Keratinocyte (primary cell): ENCODE data around the gene ZBTB46. TPM values are rescaled to one million over a fixed set of nuclear protein-coding genes. Genes with fewer than 3 reads are reported as not detected.

Source experiments
- DNase-seq: peaks from one replicate; pipeline ENCODE4 v3.0.0-alpha.2; 2011; ENCODE audit warnings: low read depth, missing footprints, low spot score
- FAIRE-seq: peaks from 2 replicates; lab custom pipeline; 2011; peaks lifted over from hg19 to GRCh38; lab: Jason Lieb, UNC
- H2AFZ ChIP-seq: 2 replicates; pipeline ENCODE4 v1.6.0; 2012; ENCODE audit warnings: low read length, control low read depth, inconsistent platforms; ENCODE audit not compliant: control insufficient read depth
- H3K27ac ChIP-seq: 2 replicates; pipeline ENCODE4 v1.5.1; 2011; ENCODE audit warnings: low read length; ENCODE audit not compliant: control insufficient read depth, insufficient read depth
- H3K27me3 ChIP-seq: 3 replicates; pipeline ENCODE4 v1.6.0; 2011; ENCODE audit warnings: low read length; ENCODE audit not compliant: control insufficient read depth, insufficient read depth; ENCODE audit errors: extremely low read depth
- H3K36me3 ChIP-seq, 2 experiments: 2 replicates in 1 of 2; 3 replicates in 1 of 2; pipeline ENCODE4 v1.5.1; 2011; ENCODE audit warnings: low read length in 2 of 2, mild to moderate bottlenecking in 1 of 2; ENCODE audit not compliant: control insufficient read depth in 2 of 2, insufficient read depth in 2 of 2; ENCODE audit errors: extremely low read depth in 1 of 2
- H3K4me1 ChIP-seq: 3 replicates; pipeline ENCODE4 v1.5.1; 2011; ENCODE audit warnings: low read length; ENCODE audit not compliant: control insufficient read depth, insufficient read depth; ENCODE audit errors: extremely low read depth
- H3K4me2 ChIP-seq: 3 replicates; pipeline ENCODE4 v1.6.0; 2011; ENCODE audit warnings: low read depth, low read length; ENCODE audit not compliant: control insufficient read depth, insufficient read depth; ENCODE audit errors: extremely low read depth
- H3K4me3 ChIP-seq, 3 experiments: fragments of 200-600 bp in 1 of 3; sonication (generic) in 1 of 3; 2 replicates in 2 of 3; 3 replicates in 1 of 3; pipeline ENCODE4 v1.5.1; 2011 to 2016; ENCODE audit warnings: low read length in 3 of 3, mild to moderate bottlenecking in 3 of 3, control low read depth in 2 of 3, inconsistent platforms in 1 of 3, low read depth in 1 of 3, mixed read lengths in 1 of 3, mixed run types in 1 of 3, moderate library complexity in 1 of 3; ENCODE audit not compliant: control insufficient read depth in 2 of 3, insufficient read depth in 2 of 3; ENCODE audit errors: extremely low read depth in 1 of 3
- H3K79me2 ChIP-seq: 2 replicates; pipeline ENCODE4 v1.6.0; 2012; ENCODE audit warnings: low read length; ENCODE audit not compliant: control insufficient read depth, insufficient read depth
- H3K9ac ChIP-seq: 3 replicates; pipeline ENCODE4 v1.6.0; 2011; ENCODE audit warnings: low read length; ENCODE audit not compliant: control insufficient read depth, insufficient read depth; ENCODE audit errors: extremely low read depth
- H3K9me1 ChIP-seq: 3 replicates; pipeline ENCODE4 v1.6.0; 2011; ENCODE audit warnings: low read length; ENCODE audit not compliant: control insufficient read depth, insufficient read depth; ENCODE audit errors: extremely low read depth
- H3K9me3 ChIP-seq: 2 replicates; pipeline ENCODE4 v1.5.1; 2012; ENCODE audit warnings: low read depth, low read length; ENCODE audit not compliant: control insufficient read depth
- H4K20me1 ChIP-seq: 3 replicates; pipeline ENCODE4 v1.6.0; 2011; ENCODE audit warnings: low read length; ENCODE audit not compliant: control insufficient read depth, insufficient read depth; ENCODE audit errors: extremely low read depth
- EZH2 ChIP-seq: IDR thresholded peaks from one replicate; pipeline ENCODE4 v1.6.1; 2012; ENCODE audit warnings: inconsistent platforms, mild to moderate bottlenecking, low read length, moderate library complexity
- dilution Hi-C: fragments of 300-500 bp; cut with MboI; formaldehyde crosslinking; loops from one replicate; pipeline ENCODE4 v1.7.0; 2020; ENCODE audit warnings: low sequenced_read_pairs; ENCODE audit not compliant: extremely low pct_ligation_motif_present
- polyA plus RNA-seq, 5 experiments: library from polyadenylated mRNA; depleted of rRNA in 3 of 5; stranded (reverse) in 3 of 5; stranded (forward) in 1 of 5; unstranded in 1 of 5; fragments of >200 nt; gene quantifications; 1 replicate in 1 of 5; 2 replicates in 3 of 5; 3 replicates in 1 of 5; pipeline versions ENCODE4 v1.2.1 to v1.2.3, GENCODE V29; 2011 to 2012; ENCODE audit warnings: missing spikeins in 2 of 5, low read depth in 1 of 5, low replicate concordance in 1 of 5
- TF ChIP-seq, protein P1 (sequence below), 3 experiments: IDR thresholded peaks in 1 of 3; conservative IDR thresholded peaks in 1 of 3; optimal IDR thresholded peaks in 1 of 3; 2 replicates in 2 of 3; 3 replicates in 1 of 3; pipeline versions ENCODE3 to v1.5.1; 2011; ENCODE audit warnings: low read length in 3 of 3, mild to moderate bottlenecking in 3 of 3, moderate library complexity in 2 of 3, control low read depth in 1 of 3, inconsistent platforms in 1 of 3; ENCODE audit not compliant: insufficient read depth in 2 of 3; ENCODE audit errors: extremely low read depth in 1 of 3

Gene ZBTB46
- polyA plus RNA-seq, 1 donor (not counting 4 experiments of a cell fraction or from before 2014, with no cell fraction given): 0.12 TPM

- dilution Hi-C loops: no loop called here
- peak overlapping the region; percentile 10 for H3K4me2 ChIP-seq
- H4K20me1 ChIP-seq: no peaks in the 10 kb centered on the region
- H3K4me1 ChIP-seq: peaks cover 30% of the 10 kb centered on the region
- H3K9me3 ChIP-seq: no peaks in the 10 kb centered on the region
- no peaks in the 10 kb centered on the region for H3K79me2 ChIP-seq
- no peak overlapping the region for H2AFZ ChIP-seq
- no peak for FAIRE-seq
- no peak overlapping the region for H3K9ac ChIP-seq
- no peak overlapping the region for H3K4me3 ChIP-seq
- H3K27me3 ChIP-seq: no peaks in the 10 kb centered on the region
- no peaks in the 10 kb centered on the region for H3K9me1 ChIP-seq
- H3K36me3 ChIP-seq: peaks cover 16 to 28% of the 10 kb centered on the region in 2 experiments
- no peak overlapping the region for H3K27ac ChIP-seq
- TF ChIP-seq, protein P1, sequence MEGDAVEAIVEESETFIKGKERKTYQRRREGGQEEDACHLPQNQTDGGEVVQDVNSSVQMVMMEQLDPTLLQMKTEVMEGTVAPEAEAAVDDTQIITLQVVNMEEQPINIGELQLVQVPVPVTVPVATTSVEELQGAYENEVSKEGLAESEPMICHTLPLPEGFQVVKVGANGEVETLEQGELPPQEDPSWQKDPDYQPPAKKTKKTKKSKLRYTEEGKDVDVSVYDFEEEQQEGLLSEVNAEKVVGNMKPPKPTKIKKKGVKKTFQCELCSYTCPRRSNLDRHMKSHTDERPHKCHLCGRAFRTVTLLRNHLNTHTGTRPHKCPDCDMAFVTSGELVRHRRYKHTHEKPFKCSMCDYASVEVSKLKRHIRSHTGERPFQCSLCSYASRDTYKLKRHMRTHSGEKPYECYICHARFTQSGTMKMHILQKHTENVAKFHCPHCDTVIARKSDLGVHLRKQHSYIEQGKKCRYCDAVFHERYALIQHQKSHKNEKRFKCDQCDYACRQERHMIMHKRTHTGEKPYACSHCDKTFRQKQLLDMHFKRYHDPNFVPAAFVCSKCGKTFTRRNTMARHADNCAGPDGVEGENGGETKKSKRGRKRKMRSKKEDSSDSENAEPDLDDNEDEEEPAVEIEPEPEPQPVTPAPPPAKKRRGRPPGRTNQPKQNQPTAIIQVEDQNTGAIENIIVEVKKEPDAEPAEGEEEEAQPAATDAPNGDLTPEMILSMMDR (optimal IDR thresholded peaks at IDR 0.05 in 1 of 3, IDR thresholded peaks at IDR 0.05 in 1 of 3, conservative IDR thresholded peaks at IDR 0.05 in 1 of 3; ENCODE audit: extremely low read depth in 1 of 3, insufficient read depth in 2 of 3, low read length in 3 of 3): no peak
- TF ChIP-seq EZH2: no peak
- no peak for DNase-seq
Measured at GRCh38 chr20:63737945-63738686, 92.9 kb downstream of the ZBTB46 start.

DNA sequence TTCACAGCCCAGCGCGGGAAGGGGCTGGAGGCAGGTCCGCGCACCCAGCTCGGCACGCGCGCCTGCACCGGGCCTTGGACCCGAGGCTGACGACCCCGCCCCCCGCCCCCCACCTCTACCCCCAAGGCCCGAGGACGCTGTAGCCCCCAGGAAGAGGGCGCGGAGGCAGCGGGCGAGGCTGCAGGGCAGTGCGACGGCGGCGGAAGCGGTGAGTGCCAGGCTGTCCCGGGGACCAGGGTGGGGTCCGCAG, 93.4 kb downstream of the ZBTB46 start:
- no peaks in the 10 kb centered on the region for H3K9me1 ChIP-seq
- H3K4me1 ChIP-seq: peaks cover 30% of the 10 kb centered on the region
- no peak overlapping the region for H3K27ac ChIP-seq
- no peak overlapping the region for H3K4me2 ChIP-seq
- TF ChIP-seq, protein P1 (optimal IDR thresholded peaks at IDR 0.05 in 1 of 3, IDR thresholded peaks at IDR 0.05 in 1 of 3, conservative IDR thresholded peaks at IDR 0.05 in 1 of 3; ENCODE audit: extremely low read depth in 1 of 3, insufficient read depth in 2 of 3, low read length in 3 of 3): no peak
- TF ChIP-seq EZH2: no peak
- no peaks in the 10 kb centered on the region for H4K20me1 ChIP-seq
- H3K27me3 ChIP-seq: no peaks in the 10 kb centered on the region
- no peak overlapping the region for H3K9ac ChIP-seq
- H3K79me2 ChIP-seq: peaks cover 4% of the 10 kb centered on the region
- FAIRE-seq: no peak
- no peaks in the 10 kb centered on the region for H3K9me3 ChIP-seq
- dilution Hi-C loops: no loop called here
- H2AFZ ChIP-seq: no peak overlapping the region
- H3K4me3 ChIP-seq: no peak overlapping the region
- DNase-seq: no peak
- H3K36me3 ChIP-seq: peaks cover 16 to 29% of the 10 kb centered on the region in 2 experiments
